HUES48 (cell line): ENCODE results near the gene PTPRG.

Experiments
- H3K27ac ChIP-seq: one replicate; pipeline ENCODE4 v1.7.0; 2013; ENCODE audit warnings: low read depth, low read length, inconsistent platforms
- H3K27me3 ChIP-seq: 2 replicates; pipeline ENCODE4 v1.6.1; 2013; ENCODE audit warnings: mild to moderate bottlenecking, low read length; ENCODE audit not compliant: control insufficient read depth, insufficient read depth
- H3K36me3 ChIP-seq: 2 replicates; pipeline ENCODE4 v1.6.1; 2013; ENCODE audit warnings: low read length; ENCODE audit not compliant: control insufficient read depth, insufficient read depth
- H3K4me1 ChIP-seq: 2 replicates; pipeline ENCODE4 v1.6.1; 2013; ENCODE audit warnings: mild to moderate bottlenecking, low read length; ENCODE audit not compliant: control insufficient read depth, insufficient read depth
- H3K4me3 ChIP-seq: 2 replicates; pipeline ENCODE4 v1.5.1; 2013; ENCODE audit warnings: mild to moderate bottlenecking, low read depth, low read length
- H3K9ac ChIP-seq: 2 replicates; pipeline ENCODE4 v1.6.1; 2013; ENCODE audit warnings: mild to moderate bottlenecking, low read depth, low read length, moderate library complexity
- H3K9me3 ChIP-seq: 2 replicates; pipeline ENCODE4 v1.6.1; 2013; ENCODE audit warnings: low read length; ENCODE audit not compliant: control insufficient read depth, insufficient read depth

Gene PTPRG

DNA sequence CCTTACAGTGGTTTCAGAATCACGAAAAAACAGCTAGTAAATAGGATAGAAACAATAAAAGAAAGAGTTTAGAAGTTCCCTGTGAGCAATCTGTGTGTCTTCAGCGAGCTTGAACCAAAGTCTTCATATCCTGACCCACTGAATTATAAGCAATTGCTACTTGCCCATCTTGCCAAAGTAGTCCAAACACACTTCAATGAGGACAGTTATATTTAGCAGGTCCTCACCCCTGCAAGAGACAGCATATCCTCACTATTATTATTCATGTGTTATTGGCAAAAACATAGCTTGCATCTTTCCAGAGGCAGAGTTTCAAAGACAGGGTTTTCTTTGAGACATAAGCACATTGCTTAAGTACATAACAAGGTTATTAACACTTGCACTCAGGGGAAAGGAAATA is 734.2 kb downstream of the PTPRG start:
- Histone ChIP-seq H3K4me3 (no peak overlapping the region), H3K27ac (no peak overlapping the region), H3K9ac (no peak overlapping the region), H3K4me1 (no peaks in the 10 kb centered on the region), H3K27me3 (no peaks in the 10 kb centered on the region), H3K9me3 (no peaks in the 10 kb centered on the region), H3K36me3 (peaks cover 29% of the 10 kb centered on the region)

DNA sequence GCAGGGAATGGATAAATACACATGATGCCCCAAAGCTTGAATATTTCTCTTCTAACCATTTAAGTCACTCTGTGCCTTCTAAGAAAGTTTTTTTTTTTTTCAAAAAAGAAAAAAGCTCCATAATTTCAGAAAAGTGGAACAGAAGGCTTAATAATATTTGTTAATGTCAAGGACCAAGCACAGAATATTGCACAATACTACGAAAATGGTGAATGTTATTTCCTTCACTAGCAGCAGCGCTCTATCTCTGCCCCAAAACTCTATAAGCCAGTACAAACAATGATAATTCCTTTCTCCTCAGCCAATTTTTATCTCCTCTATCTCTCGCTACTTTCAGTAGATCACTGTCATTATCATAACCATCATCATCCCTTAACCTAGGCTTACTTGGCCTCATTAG is 739.2 kb downstream of the PTPRG start:
- Histone ChIP-seq H3K27ac (no peak overlapping the region), H3K36me3 (no peaks in the 10 kb centered on the region), H3K4me3 (no peak overlapping the region), H3K9me3 (no peaks in the 10 kb centered on the region; the same call in 1 of the 2 replicates), H3K27me3 (no peaks in the 10 kb centered on the region), H3K9ac (no peak overlapping the region), H3K4me1 (no peaks in the 10 kb centered on the region)

DNA sequence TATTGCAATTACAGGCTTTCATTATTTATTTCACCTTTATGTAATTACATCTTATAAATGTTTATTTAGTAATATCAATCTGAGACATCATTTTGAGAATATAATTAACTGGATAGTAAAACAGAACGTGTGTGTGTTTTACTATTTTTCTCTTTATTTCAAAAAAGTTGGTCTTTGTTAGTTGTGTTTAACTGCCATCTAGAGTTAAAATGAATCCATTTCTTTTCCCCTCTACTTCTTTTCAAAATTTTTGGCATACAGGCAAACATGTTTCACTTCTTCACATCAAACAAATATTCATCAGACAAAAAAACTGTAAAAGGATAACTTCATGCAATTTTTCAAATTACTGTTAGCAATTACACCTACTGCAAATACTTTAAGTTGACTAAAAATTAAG is 750.8 kb downstream of the PTPRG start:
- Histone ChIP-seq H3K9ac (no peak overlapping the region), H3K36me3 (no peaks in the 10 kb centered on the region), H3K4me3 (no peak overlapping the region), H3K9me3 (no peaks in the 10 kb centered on the region), H3K27me3 (no peaks in the 10 kb centered on the region), H3K4me1 (peaks cover 5% of the 10 kb centered on the region; the same call in 1 of the 2 replicates), H3K27ac (no peak overlapping the region)

DNA sequence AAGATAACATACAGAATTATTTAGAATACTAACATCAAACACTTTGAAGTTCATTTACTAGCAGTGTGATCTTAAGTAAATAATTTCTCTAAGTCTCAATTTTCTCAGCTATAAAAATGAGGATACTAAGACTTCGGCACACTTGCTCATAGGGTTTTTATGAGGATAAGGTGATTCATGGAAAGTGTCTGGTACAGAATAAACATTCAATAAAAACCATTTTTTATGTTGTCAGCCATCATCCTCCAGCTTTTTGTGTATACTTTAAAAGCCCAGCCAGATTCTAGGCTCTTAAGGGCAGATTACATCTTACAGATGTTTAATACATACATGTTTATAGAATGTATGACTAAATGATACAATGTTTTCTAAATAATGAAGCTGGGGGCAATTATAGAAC is 755.2 kb downstream of the PTPRG start:
- Histone ChIP-seq H3K9ac (no peak overlapping the region), H3K27ac (no peak overlapping the region), H3K9me3 (peaks cover 5% of the 10 kb centered on the region; the same call in 1 of the 2 replicates), H3K36me3 (0 out of 2 replicates have a peak, but pooled peaks cover 4% of the 10 kb centered on the region), H3K4me3 (no peak overlapping the region), H3K4me1 (peaks cover 5% of the 10 kb centered on the region; the same call in 1 of the 2 replicates), H3K27me3 (no peaks in the 10 kb centered on the region)

DNA sequence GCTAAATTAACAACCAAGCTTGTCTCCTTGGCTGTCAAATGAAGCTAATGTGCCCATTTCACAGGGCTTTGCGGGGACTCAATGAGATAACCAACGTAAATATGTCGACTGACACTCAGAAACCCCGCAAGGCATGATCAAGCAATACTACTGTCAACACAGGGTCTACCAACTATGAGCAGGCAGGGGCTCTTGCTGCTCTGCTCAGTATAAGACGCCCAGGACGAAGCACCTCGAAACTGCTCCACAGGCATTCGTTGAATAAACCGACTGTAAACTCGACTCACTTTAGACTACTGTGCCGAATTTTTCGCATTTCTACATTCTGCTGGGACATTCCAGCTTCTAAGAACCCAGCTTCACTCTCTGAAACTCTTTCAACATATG is 757.0 kb downstream of the PTPRG start:
- H3K9me3 ChIP-seq, result peaks cover 5% of the 10 kb centered on the region; the same call in 1 of the 2 replicates
- H3K27me3 ChIP-seq, result no peaks in the 10 kb centered on the region
- H3K27ac ChIP-seq, result peak overlapping the region; percentile 50
- H3K4me1 ChIP-seq, result peaks cover under 1% of the 10 kb centered on the region; the same call in 1 of the 2 replicates
- H3K36me3 ChIP-seq, result peaks cover 19% of the 10 kb centered on the region
- peak overlapping the region; percentile 84 for H3K4me3 ChIP-seq
- H3K9ac ChIP-seq, result peak overlapping the region; percentile 75

DNA sequence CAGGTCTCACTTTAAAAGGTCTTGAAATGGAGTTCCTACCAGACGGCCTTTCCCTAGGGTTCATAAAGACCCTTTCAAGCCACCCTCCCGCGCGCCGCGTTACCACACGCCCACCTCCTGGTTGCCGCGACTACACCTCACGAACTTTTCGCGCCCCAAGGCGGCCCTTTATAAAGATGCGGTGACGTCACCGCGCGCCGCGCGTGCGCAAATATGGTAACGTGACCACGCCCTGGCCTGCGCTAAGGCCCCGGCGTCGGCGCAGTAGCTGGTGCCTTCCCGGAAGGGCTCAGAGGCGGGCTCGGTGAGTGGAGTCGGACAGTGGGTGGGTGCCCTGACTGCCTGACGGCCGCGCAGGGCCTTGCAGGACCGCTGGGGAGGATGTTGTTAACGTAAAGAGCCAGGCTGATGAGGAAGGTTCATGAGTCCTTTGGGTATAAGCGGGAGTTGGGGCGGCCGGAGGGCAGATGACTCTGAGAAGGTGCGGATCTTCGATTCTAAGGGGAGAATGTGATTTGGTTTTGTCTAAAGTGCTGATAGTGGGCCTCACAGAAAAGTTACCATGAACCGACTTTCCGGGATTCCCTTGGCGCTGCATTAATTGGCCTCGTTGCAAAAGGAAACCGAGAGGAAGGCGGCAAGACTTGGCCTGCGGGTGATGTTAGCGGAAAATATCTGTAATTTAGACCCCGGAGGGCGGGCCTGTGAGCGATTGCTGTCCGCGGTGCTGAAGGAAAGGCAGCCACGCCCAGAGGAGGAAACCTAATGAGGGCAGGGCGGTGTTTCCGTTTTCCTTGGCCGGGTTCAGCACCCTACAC is 757.6 kb downstream of the PTPRG start:
- H3K4me1 ChIP-seq, result no peaks in the 10 kb centered on the region
- H3K9me3 ChIP-seq, result peaks cover 5% of the 10 kb centered on the region; the same call in 1 of the 2 replicates
- H3K27me3 ChIP-seq, result no peaks in the 10 kb centered on the region
- H3K4me3 ChIP-seq, result peak overlapping the region; percentile 84
- peaks cover 19% of the 10 kb centered on the region for H3K36me3 ChIP-seq
- H3K9ac ChIP-seq, result peak overlapping the region; percentile 75
- H3K27ac ChIP-seq, result peak overlapping the region; percentile 56

DNA sequence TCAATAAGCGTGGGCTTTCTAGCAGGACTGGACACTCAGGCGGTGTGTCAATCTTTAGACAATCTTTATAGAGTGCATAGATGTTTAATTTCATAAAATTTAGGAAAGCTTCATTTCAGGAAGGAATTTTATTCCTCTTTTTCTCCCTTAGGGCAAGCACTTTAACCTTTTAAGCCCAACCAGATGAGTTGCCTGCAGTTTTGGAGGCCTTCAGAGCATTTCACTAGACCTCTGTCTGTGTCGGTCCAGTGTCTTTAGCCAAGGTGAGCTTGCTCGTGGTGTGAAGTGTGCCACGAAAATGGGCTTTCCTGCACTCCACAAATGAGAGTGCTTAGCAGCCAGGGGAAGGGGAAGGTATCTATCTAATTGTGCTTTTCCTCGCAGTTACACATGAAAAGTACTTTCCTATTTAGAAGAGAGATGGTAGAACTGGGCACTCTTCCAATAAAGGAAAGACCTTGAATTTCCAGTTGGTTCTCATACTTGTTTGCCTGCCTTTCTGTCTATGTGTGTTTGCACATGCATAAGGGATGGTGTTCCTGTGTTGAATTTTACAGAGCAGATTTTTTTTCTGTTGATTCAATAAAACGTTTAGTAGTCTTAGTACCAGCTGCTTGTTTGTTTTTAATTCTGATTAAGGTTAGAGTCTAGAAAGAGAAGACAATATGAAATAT is 758.3 kb downstream of the PTPRG start:
- Histone ChIP-seq H3K27ac (no peak overlapping the region), H3K9me3 (peaks cover 5% of the 10 kb centered on the region; the same call in 1 of the 2 replicates), H3K4me1 (no peaks in the 10 kb centered on the region), H3K36me3 (peaks cover 19% of the 10 kb centered on the region), H3K27me3 (no peaks in the 10 kb centered on the region), H3K4me3 (peak overlapping the region; percentile 84), H3K9ac (no peak overlapping the region)

DNA sequence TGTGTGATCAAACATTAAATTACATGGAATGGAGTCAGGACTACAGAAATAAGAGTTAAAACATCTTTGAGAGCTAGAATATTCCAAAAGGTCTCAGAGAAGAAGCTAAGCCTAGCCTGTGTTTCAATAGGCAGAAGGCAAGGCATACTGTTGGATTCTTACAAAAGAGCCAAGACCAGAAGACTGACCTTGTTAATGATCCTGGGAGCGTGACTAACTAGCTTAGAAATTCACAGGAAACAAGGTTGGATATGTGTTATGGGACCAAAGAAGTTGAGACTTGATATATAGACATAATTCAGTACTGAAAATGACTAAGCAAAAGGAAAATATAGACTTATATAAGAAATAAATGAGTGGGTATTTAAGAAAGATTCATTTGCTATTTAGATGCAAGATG is 761.9 kb downstream of the PTPRG start:
- H3K36me3 ChIP-seq, result peaks cover 19% of the 10 kb centered on the region
- H3K9me3 ChIP-seq, result peaks cover 5% of the 10 kb centered on the region; the same call in 1 of the 2 replicates
- no peak overlapping the region for H3K9ac ChIP-seq
- H3K4me3 ChIP-seq, result no peak overlapping the region
- no peak overlapping the region for H3K27ac ChIP-seq
- no peaks in the 10 kb centered on the region for H3K4me1 ChIP-seq
- H3K27me3 ChIP-seq, result no peaks in the 10 kb centered on the region

DNA sequence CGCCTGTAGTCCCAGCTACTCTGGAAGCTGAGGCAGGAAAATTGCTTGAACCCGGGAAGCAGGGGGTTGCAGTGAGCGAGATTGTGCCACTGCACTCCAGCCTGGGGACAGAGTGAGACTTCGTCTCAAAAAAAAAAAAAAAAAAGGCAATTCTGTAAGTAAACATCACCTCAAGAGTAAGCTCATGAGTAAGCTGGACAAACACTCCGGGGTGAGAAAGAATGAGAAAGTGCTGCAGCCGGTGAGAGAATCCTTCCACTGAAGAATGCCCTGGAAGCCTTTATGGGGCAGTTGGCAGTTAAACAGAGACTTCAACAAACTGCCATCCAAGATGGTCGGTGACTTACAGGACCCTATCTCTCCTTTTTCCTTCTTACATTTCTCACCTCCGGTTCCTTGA is 764.5 kb downstream of the PTPRG start:
- H3K4me1 ChIP-seq, result no peaks in the 10 kb centered on the region
- H3K9me3 ChIP-seq, result no peaks in the 10 kb centered on the region
- no peaks in the 10 kb centered on the region for H3K27me3 ChIP-seq
- H3K36me3 ChIP-seq, result peaks cover 19% of the 10 kb centered on the region
- no peak overlapping the region for H3K9ac ChIP-seq
- no peak overlapping the region for H3K27ac ChIP-seq
- H3K4me3 ChIP-seq, result no peak overlapping the region

DNA sequence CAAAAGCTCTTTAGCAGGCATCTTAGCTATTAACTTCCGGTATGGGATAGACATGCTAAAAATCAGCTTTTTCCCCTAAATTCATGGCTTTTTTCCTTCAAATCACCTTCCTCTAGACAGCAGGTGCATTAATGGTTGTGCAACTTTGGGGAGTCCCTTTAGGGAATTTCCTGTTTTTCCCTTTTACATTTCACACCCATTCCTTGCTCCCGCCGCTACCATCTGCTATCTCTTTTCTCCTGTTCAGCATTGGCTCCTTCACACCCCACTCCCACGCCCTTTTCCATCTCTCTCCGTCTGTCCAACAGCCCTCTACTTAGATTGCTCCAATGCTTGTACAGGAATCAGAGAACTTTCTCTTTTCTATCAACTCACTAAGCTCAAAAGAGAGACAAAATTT is 768.6 kb downstream of the PTPRG start:
- no peak overlapping the region for H3K4me3 ChIP-seq
- H3K9ac ChIP-seq, result no peak overlapping the region
- H3K9me3 ChIP-seq, result no peaks in the 10 kb centered on the region
- H3K27me3 ChIP-seq, result no peaks in the 10 kb centered on the region
- H3K36me3 ChIP-seq, result no peaks in the 10 kb centered on the region
- no peak overlapping the region for H3K27ac ChIP-seq
- H3K4me1 ChIP-seq, result peaks cover 10% of the 10 kb centered on the region

DNA sequence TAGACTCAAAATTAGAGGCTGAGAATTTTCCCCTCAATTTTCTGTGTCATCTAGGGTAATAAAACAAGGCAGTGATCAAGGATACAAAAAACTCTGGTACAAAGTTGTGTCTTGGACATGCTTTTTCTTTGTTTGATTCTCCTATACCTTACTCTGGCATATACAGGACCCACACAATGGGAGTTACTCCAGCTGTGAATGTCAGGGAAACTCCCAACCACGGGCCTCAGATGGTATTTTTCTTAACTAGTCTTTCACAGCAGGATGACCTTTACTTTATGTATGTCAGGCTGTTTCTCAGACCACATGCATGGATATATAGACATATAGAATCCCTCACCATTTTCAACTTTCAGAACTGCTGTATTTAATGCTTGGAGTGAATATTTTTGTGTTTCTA is 770.6 kb downstream of the PTPRG start:
- H3K27ac ChIP-seq, result no peak overlapping the region
- H3K9ac ChIP-seq, result no peak overlapping the region
- no peak overlapping the region for H3K4me3 ChIP-seq
- no peaks in the 10 kb centered on the region for H3K36me3 ChIP-seq
- peaks cover 18% of the 10 kb centered on the region for H3K4me1 ChIP-seq
- H3K27me3 ChIP-seq, result no peaks in the 10 kb centered on the region
- H3K9me3 ChIP-seq, result no peaks in the 10 kb centered on the region
